GM19467 (cell line): ENCODE data around the gene WDR82.

ENCODE experiments used
- ATAC-seq: cut with Tn5 transposase; IDR thresholded peaks from one replicate; pipeline ENCODE4 v1.9.1; 2021; ENCODE audit warnings: mild to moderate bottlenecking, moderate library complexity; ENCODE audit not compliant: unreplicated experiment

The WDR82 gene

GRCh38 chr3:52208556-52208955, 69.9 kb downstream of the WDR82 start:
- ATAC-seq = no peak

DNA sequence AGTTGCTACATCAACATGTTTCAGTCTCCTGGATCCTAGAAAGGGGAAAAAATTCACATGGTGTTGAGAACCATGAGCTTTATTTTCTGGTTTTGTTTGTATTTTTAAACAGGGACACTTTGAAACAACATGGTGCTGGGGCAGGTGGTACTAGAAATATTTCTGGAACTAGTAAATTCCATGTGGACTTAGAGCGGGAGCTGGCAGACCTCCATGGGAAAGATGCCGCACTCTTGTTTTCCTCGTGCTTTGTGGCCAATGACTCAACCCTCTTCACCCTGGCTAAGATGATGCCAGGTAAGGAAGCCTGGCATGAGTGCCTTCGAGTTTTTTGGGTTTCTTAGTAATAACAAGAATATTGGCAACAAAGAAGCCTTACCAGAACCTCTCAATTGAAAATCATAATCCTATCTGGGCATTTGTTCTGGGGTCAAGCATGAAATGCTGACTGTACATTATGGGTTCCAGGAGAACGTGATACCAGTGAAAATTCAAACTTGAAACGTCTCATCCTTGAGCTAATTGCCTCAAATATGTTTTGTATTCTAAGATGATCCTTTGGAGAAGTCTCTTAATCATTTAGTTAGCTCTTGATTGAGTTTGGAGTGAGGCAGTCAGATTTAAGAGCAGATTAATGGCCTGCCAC, 72.6 kb downstream of the WDR82 start:
- ATAC-seq = no peak
